Osteoblast (primary cell): ENCODE measurements around the gene SRSF6. TPM values are rescaled to one million over a fixed set of nuclear protein-coding genes. Genes with fewer than 3 reads are reported as not detected.
"Not testable (repeated sequence)": the region's sequence is repeated elsewhere in the genome, so short reads cannot be mapped to it uniquely, and the experiment has no call there.

Source experiments
- DNase-seq: peaks from one replicate; pipeline ENCODE4 v3.0.0; 2011; ENCODE audit warnings: low spot score, mixed read lengths; ENCODE audit not compliant: insufficient read length; ENCODE audit errors: missing footprints
- H2AFZ ChIP-seq: 2 replicates; pipeline ENCODE4 v1.6.0; 2011; ENCODE audit warnings: mild to moderate bottlenecking, low read length
- H3K27ac ChIP-seq: 2 replicates; pipeline ENCODE4 v1.5.1; 2011; ENCODE audit warnings: mild to moderate bottlenecking, low read depth, low read length, moderate library complexity
- H3K27me3 ChIP-seq: 2 replicates; pipeline ENCODE4 v1.6.0; 2012; ENCODE audit warnings: mild to moderate bottlenecking, control low read depth, inconsistent platforms, low read length, moderate library complexity; ENCODE audit not compliant: insufficient read depth
- H3K36me3 ChIP-seq: 2 replicates; pipeline ENCODE4 v1.5.1; 2011; ENCODE audit warnings: mild to moderate bottlenecking, low read length, control low read depth, moderate library complexity; ENCODE audit not compliant: insufficient read depth
- H3K4me1 ChIP-seq: 2 replicates; pipeline ENCODE4 v1.5.1; 2011; ENCODE audit warnings: mild to moderate bottlenecking, low read length, control low read depth, moderate library complexity; ENCODE audit not compliant: insufficient read depth
- H3K4me2 ChIP-seq: 2 replicates; pipeline ENCODE4 v1.6.0; 2011; ENCODE audit warnings: mild to moderate bottlenecking, low read length; ENCODE audit not compliant: insufficient read depth
- H3K4me3 ChIP-seq: fragments of 200-600 bp; sonication (generic); 3 replicates; pipeline ENCODE4 v1.5.1; 2012; ENCODE audit warnings: mild to moderate bottlenecking, low read length, inconsistent platforms; ENCODE audit not compliant: insufficient read depth
- H3K79me2 ChIP-seq: 2 replicates; pipeline ENCODE4 v1.6.0; 2012; ENCODE audit warnings: mild to moderate bottlenecking, low read length, control low read depth, inconsistent platforms; ENCODE audit not compliant: insufficient read depth
- H3K9me3 ChIP-seq: 2 replicates; pipeline ENCODE4 v1.5.1; 2011; ENCODE audit warnings: low read depth, low read length, control low read depth
- H4K20me1 ChIP-seq: 2 replicates; pipeline ENCODE4 v1.6.0; 2012; ENCODE audit warnings: mild to moderate bottlenecking, low read length, control low read depth; ENCODE audit not compliant: insufficient read depth
- total RNA-seq: library from RNA; depleted of rRNA; stranded (reverse); fragments of >200 nt; gene quantifications from 2 replicates; pipeline ENCODE4 v1.2.3, GENCODE V29; 2012
- TF ChIP-seq, protein P1 (sequence below): IDR thresholded peaks from 2 replicates; pipeline ENCODE4 v1.5.1; 2011; ENCODE audit warnings: mild to moderate bottlenecking, low read depth, low read length, moderate library complexity; ENCODE audit errors: extremely low read depth

SRSF6 gene
- total RNA-seq, 1 donor, result 81.1 TPM

DNA sequence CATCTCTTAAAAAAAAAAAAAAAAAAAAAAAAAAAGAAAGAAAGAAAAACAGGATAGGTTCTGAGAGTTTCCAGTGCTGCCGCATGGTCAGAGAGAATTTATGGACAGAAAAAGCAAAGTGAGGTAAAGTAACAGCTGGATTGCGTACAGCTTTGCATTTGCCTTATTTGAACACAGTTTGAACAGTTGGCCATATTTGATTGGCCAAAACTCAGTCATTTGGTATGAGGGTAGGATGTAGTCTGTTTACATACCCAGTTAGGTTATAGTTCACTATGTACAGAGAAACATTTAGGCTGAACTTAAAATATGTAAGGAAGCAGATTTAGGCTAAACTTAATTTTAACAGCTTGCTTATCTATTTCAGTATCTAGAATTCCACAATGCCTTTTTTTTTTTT, 32.3 kb downstream of the SRSF6 start:
- H3K36me3 ChIP-seq, result no peaks in the 10 kb centered on the region
- H3K4me2 ChIP-seq, result no peak overlapping the region
- H3K27ac ChIP-seq, result no peak overlapping the region
- H3K27me3 ChIP-seq, result no peaks in the 10 kb centered on the region
- H3K79me2 ChIP-seq, result no peaks in the 10 kb centered on the region
- no peaks in the 10 kb centered on the region for H4K20me1 ChIP-seq
- H3K4me1 ChIP-seq, result no peaks in the 10 kb centered on the region
- H2AFZ ChIP-seq, result no peak overlapping the region
- no peak overlapping the region for H3K4me3 ChIP-seq
- H3K9me3 ChIP-seq, result no peaks in the 10 kb centered on the region
- TF ChIP-seq, protein P1, sequence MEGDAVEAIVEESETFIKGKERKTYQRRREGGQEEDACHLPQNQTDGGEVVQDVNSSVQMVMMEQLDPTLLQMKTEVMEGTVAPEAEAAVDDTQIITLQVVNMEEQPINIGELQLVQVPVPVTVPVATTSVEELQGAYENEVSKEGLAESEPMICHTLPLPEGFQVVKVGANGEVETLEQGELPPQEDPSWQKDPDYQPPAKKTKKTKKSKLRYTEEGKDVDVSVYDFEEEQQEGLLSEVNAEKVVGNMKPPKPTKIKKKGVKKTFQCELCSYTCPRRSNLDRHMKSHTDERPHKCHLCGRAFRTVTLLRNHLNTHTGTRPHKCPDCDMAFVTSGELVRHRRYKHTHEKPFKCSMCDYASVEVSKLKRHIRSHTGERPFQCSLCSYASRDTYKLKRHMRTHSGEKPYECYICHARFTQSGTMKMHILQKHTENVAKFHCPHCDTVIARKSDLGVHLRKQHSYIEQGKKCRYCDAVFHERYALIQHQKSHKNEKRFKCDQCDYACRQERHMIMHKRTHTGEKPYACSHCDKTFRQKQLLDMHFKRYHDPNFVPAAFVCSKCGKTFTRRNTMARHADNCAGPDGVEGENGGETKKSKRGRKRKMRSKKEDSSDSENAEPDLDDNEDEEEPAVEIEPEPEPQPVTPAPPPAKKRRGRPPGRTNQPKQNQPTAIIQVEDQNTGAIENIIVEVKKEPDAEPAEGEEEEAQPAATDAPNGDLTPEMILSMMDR, result no peak
- no peak for DNase-seq

DNA sequence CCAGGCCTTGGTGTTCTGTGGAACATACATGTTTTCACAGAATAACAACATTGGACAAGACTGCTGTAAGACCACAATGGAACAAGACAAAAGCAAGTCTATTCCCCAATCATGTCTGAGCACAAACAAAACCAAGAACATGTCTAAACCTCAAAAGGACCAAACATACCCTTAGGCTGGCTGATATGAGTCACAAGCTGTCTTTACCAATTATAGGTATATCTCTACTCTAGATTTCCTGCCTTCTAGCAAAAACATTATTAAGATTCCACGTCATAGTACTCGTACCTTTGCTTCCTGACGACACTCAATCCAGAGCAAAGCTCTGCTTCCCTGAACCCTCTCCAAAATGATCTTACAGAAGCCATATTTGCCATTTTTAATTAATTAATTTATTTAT, 34.4 kb downstream of the SRSF6 start:
- Histone ChIP-seq H3K9me3 (no peaks in the 10 kb centered on the region), H3K36me3 (no peaks in the 10 kb centered on the region), H3K4me3 (no peak overlapping the region), H3K4me1 (no peaks in the 10 kb centered on the region), H3K4me2 (no peak overlapping the region), H4K20me1 (no peaks in the 10 kb centered on the region), H2AFZ (no peak overlapping the region), H3K79me2 (no peaks in the 10 kb centered on the region), H3K27me3 (no peaks in the 10 kb centered on the region), H3K27ac (no peak overlapping the region)
- no peak for DNase-seq
- TF ChIP-seq, protein P1, result no peak

DNA sequence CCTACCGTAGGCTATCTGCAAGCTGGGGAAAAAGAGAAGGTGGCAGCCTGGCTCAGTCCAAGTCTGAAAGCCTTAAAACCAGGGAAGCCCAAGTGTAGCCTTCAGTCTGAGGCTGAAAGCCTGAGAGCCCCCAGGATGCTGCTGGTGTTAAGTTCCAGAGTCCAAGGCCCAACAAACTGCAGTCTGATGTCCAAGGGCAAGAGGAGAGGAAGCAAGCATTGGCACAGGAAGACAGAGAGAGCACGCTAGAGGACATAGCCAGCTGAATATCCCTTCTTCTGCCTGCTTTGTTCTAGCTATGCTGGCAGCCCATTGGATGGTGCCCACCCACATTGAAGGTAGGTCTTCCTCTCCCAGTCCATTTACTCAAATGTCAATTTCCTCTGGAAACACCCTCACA, 37.7 kb downstream of the SRSF6 start:
- no peak for DNase-seq
- H2AFZ ChIP-seq, result no peak overlapping the region

DNA sequence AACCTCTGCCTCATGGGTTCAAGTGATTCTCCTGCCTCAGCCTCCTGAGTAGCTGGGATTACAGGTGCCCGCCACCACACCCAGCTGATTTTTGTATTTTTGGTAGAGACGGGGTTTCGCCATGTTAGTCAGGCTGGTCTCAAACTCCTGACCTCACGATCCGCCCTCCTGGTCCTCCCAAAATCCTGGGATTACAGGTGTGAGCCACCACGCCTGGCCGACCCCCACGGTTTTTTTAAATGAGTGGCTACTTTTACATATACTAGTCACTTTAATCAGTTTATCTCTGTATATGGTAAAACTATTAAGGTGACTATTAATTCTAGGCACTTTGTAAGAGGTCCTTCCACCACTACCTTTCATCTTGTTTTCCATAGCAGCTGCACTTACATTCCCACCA, 44.3 kb downstream of the SRSF6 start:
- not testable (repeated sequence) for H3K36me3 ChIP-seq, H4K20me1 ChIP-seq, H2AFZ ChIP-seq, H3K4me1 ChIP-seq, H3K4me2 ChIP-seq, H3K9me3 ChIP-seq, DNase-seq, H3K79me2 ChIP-seq, H3K4me3 ChIP-seq, H3K27ac ChIP-seq
- H3K27me3 ChIP-seq, result peaks cover 25% of the 10 kb centered on the region

More for the DNA sequence above, 37.7 kb downstream of the SRSF6 start:
- Histone ChIP-seq H3K27ac (no peak overlapping the region), H3K27me3 (no peaks in the 10 kb centered on the region), H3K4me3 (no peak overlapping the region), H4K20me1 (no peaks in the 10 kb centered on the region), H3K79me2 (no peaks in the 10 kb centered on the region), H3K9me3 (no peaks in the 10 kb centered on the region), H3K4me1 (no peaks in the 10 kb centered on the region), H3K36me3 (no peaks in the 10 kb centered on the region), H3K4me2 (no peak overlapping the region)
- TF ChIP-seq, protein P1, result no peak

DNA sequence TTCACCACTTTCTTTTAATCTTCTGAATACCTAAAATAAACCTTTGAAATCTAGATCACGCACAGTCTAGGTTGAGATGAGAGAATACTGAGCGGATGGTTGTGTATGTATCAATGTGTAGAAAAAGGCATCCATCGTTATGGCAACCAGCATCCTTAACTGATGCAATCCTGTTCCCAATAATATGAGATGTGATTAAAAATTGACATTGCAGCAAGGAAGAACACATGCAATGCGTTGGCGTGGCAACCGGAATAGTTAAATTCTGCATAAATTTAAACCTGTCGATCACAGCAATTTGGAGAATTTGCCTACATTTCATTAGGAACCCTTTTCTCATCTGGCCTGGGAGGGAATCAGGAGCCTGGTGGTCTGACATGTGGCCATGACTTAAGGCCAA, 48.5 kb downstream of the SRSF6 start:
- Histone ChIP-seq H3K36me3 (no peaks in the 10 kb centered on the region), H3K9me3 (no peaks in the 10 kb centered on the region), H3K4me3 (no peak overlapping the region), H2AFZ (no peak overlapping the region), H4K20me1 (no peaks in the 10 kb centered on the region), H3K4me2 (no peak overlapping the region), H3K27me3 (peaks cover 43% of the 10 kb centered on the region), H3K27ac (no peak overlapping the region), H3K79me2 (no peaks in the 10 kb centered on the region), H3K4me1 (no peaks in the 10 kb centered on the region)
- DNase-seq, result no peak
- TF ChIP-seq, protein P1, result no peak
